HG03442 (cell line): ENCODE results near the gene PLCL2.
"Not testable (repeated sequence)": the region's sequence is repeated elsewhere in the genome, so short reads cannot be mapped to it uniquely, and the experiment has no call there.

Experiments
- ATAC-seq: cut with Tn5 transposase; IDR thresholded peaks from one replicate; pipeline ENCODE4 v1.9.1; 2021; ENCODE audit warnings: mild to moderate bottlenecking, moderate library complexity; ENCODE audit not compliant: unreplicated experiment

The PLCL2 gene

GRCh38 chr3:16950282-16950681, 65.5 kb downstream of the PLCL2 start:
- no peak for ATAC-seq

GRCh38 chr3:16950845-16951244, 66.1 kb downstream of the PLCL2 start:
- ATAC-seq = no peak

- ATAC-seq = not testable (repeated sequence)
Measured at GRCh38 chr3:16957852-16958251, 73.1 kb downstream of the PLCL2 start.

DNA sequence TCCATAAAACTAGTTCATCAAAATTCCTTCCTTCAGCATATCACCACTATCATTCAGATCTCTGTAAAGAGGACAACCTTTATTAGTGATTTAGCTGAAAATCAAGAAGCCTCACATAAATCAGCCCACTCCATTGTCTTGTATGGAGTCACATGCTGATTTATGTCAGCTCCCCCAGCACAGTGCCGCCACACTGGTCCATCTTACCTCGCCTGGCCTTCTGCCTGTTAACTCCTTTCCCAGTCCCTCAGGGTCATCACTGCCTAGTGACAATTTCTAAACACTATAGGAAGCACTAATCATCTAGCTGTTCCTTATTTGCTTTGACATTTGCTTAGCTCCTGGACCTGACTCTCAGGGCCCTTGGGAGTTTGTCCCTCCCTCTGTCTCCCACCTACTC, 75.4 kb downstream of the PLCL2 start:
- ATAC-seq = no peak

DNA sequence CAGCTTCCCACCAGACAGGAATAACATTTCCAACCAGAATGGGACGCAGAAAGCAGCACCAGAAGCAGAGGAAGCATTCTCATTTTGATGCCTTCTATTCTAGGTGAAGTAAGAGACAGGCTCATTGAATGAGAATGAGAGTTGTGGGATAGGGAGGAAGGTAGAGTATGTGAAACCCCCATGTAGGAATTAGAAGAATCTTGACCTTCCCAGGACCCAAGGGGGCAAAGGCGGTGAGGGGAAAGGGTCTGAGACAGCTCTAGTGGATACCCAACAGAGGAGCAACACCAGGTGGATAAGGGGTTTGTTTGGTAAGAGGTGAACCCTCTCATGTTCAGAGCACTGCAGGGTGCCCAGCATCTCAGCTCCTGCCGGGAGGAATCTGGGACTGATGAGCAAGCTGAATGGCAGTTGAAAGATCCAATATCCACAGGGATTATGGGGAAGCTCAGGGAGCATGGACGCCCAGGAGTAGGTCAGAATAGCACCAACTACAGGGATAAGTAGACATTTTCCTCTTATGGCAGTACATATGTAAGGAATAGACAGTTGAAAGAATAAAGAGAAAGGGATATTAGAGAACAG, 77.0 kb downstream of the PLCL2 start:
- ATAC-seq = no peak

DNA sequence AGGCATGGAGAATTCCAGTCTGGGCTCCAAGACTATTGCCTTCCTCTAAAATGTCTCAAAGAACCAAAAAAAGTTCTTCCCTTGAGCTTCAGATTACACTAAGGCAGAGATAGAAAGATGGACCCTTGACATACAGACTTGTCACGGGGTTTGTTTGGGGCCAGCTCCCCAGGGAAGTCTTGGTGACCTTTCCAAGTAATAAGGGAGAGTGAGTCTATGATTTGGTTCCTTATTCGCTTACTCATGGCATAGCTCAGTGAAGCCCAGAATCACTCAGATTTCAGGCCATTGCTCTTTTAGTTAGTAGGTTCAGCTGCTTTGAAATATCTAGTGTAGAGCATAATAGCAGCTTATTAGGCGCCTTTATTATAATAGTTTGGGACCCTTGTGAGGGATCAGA, 90.3 kb downstream of the PLCL2 start:
- ATAC-seq = no peak

- ATAC-seq = no peak
Measured at GRCh38 chr3:16978234-16978920, 93.6 kb downstream of the PLCL2 start.

GRCh38 chr3:16978921-16979271, 94.1 kb downstream of the PLCL2 start:
- ATAC-seq = no peak

DNA sequence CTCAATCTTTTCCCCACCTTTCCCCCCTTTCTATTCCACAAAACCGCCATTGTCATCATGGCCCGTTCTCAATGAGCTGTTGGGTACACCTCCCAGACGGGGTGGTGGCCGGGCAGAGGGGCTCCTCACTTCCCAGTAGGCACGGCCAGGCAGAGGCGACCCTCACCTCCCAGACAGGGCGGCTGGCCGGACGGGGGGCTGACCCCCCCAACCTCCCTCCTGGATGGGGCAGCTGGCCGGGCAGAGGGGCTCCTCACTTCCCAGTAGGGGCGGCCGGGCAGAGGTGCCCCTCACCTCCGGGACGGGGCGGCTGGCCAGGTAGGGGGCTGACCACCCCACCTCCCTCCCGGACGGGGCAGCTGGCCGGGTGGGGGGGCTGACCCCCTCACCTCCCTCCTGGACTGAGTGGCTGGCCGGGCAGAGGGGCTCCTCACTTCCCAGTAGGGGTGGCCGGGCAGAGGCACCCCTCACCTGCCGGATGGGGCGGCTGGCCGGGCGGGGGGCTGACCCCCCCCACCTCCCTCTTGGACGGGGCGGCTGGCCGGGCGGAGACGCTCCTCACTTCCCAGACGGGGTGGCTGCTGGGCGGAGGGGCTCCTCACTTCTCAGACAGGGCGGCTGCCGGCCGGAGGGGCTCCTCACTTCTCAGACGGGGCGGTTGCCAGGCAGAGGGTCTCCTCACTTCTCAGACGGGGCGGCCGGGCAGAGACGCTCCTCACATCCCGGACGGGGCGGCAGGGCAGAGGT, 95.2 kb downstream of the PLCL2 start:
- not testable (repeated sequence) for ATAC-seq

DNA sequence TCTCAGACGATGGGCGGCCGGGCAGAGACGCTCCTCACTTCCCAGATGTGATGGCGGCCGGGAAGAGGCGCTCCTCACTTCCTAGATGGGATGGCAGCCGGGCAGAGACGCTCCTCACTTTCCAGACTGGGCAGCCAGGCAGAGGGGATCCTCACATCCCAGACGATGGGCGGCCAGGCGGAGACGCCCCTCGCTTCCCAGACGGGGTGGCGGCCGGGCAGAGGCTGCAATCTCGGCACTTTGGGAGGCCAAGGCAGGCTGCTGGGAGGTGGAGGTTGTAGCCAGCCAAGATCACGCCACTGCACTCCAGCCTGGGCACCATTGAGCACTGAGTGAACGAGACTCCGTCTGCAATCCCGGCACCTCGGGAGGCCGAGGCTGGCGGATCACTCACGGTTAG, 95.8 kb downstream of the PLCL2 start:
- ATAC-seq = not testable (repeated sequence)

- ATAC-seq = no peak
Measured at GRCh38 chr3:16982460-16982859, 97.7 kb downstream of the PLCL2 start.

DNA sequence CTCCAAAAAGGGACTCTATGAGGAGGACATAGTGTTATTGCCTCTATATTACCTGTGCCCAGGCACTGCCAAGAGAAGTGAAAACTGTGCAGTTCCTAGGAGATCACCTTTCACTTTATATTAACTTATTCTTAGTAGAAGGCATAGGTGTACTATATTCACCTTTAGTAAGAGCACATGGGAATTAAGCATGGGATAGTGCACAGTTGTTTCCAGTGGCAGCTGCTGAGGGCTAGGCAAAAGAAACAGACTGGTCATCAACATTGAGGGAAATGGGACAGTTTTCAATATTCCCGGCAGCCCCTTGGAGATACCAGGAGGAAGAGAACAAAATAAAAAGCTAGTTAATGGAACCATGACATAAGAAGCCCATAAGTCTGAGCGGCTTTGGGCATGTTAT, 100.9 kb downstream of the PLCL2 start:
- no peak for ATAC-seq

GRCh38 chr3:16987141-16987540, 102.4 kb downstream of the PLCL2 start:
- no peak for ATAC-seq

DNA sequence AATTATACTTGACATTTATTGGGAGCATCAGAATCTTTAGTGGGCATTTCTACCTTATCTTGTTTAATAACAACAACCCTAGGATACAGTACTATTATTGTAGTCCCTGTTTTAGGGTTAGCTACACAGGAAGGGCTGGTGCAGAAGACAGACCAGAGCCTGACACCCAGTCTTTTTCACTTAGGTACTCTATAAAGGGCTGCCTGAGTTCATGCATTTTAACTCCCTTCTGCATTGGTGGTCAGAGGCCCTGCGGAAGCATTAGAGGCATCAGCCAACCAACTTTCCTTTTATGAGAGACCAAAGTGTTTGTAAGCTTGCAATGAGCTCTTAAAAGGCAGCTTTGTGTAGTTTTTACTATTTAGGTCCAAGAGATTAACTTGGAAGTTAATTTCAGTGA, 105.4 kb downstream of the PLCL2 start:
- ATAC-seq = no peak

DNA sequence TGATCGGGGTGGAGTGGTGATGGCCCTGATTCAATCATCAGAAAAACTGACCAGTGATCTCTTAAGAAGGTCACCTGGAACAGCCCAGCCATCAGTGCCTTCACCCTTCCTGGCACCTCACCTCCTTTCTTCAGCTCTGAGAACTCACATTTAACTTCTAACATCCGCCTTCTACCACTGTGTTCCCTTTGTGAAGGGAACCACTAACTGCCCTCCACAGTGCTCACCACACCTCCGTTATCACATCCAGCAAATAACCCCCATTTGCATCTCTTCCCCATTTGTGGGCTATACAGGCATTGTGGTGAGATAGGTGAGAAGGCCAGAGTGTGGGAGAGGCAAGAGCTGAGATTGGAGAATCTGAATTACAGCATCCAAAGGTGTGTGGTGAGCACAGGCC, 107.4 kb downstream of the PLCL2 start:
- no peak for ATAC-seq

GRCh38 chr3:16993227-16993626, 108.5 kb downstream of the PLCL2 start:
- ATAC-seq = no peak

- ATAC-seq = no peak
Measured at GRCh38 chr3:16994854-16995525, 110.2 kb downstream of the PLCL2 start.

DNA sequence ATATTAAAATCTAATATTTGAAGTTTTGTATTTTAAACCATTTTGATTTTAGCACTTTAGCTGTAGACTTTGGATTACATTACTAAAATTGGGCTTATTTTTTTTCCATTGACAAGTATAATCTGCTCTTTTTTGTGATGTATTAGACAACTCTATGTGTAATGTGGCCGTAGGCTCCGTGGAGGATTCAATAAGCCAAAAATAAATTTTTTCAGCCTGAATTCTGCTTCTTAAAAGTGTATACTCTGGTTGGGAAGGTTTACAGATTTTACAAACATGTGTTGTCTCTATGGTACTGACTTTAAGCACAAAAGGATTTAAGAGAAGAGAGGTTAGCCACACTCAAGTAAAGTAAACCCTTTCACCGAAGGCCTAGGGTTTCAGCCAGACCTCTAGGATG, 110.8 kb downstream of the PLCL2 start:
- no peak for ATAC-seq

DNA sequence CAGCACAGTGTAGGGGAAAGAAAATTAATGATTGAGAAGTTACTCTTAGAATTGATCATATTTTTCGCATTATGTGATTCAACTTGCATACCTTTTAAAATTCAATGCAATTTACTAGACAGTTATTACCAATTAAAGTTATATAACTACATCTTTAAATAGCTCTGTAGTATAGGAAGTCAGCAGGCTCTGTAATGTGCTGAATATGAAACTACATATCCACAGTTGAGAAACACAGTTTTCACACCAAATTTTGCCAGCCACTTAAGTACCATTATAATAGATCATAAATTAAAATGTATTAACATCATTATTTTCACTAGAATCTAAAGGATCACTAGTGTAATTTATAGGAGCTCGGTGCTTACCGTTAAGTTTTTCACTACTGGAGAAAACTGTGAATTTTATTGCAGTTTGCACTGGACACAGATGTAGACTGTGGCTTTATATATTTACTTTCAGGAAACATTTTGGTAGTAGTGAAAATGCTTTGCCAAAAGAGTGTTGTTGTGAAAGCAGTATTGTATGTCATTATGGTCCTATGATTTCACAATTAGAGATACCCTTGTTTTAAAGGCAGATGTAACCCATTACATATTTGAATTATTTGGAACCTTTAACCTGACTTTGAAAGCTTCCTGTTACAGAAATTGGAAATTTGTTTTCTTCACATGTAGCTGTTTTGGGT, 113.6 kb downstream of the PLCL2 start:
- ATAC-seq = no peak

GRCh38 chr3:16999161-16999560, 114.4 kb downstream of the PLCL2 start:
- ATAC-seq = no peak

GRCh38 chr3:16999871-17000270, 115.1 kb downstream of the PLCL2 start:
- ATAC-seq = no peak
